Motor neuron (in vitro differentiated cells): ENCODE data around the gene UXT. TPM values are rescaled to one million over a fixed set of nuclear protein-coding genes. Genes with fewer than 3 reads are reported as not detected.

ENCODE experiments used
- ATAC-seq, 8 experiments: fragments of 200-7000 bp; cut with Tn5 transposase; replicated peaks in 6 of 8; 2 replicates each; pipeline ENCODE4 v1.8.0; 2021; ENCODE audit warnings: mild to moderate bottlenecking in 8 of 8, moderate library complexity in 8 of 8
- H3K27ac ChIP-seq, 2 donors: fragments of 250-450 bp; sonication (Bioruptor Pico); 2 replicates each; pipeline ENCODE4 v1.9.0; 2021; ENCODE audit warnings: antibody characterized with exemption in 2 of 2, mild to moderate bottlenecking in 2 of 2, moderate library complexity in 1 of 2
- H3K4me1 ChIP-seq, 2 donors: fragments of 250-450 bp; sonication (Bioruptor Pico); replicated peaks in 1 of 2; 2 replicates each; pipeline ENCODE4 v1.6.1; 2021; ENCODE audit warnings: antibody characterized with exemption in 2 of 2, mild to moderate bottlenecking in 2 of 2, moderate library complexity in 1 of 2
- H3K4me3 ChIP-seq, 5 donors: fragments of 250-450 bp; sonication (Bioruptor Pico); 2 replicates each; pipeline ENCODE4 v1.9.0; 2021; ENCODE audit warnings: antibody characterized with exemption in 5 of 5, mild to moderate bottlenecking in 5 of 5, moderate library complexity in 4 of 5
- WGBS, 10 experiments: fragments of 450-650 bp; shearing (Covaris generic); methylation state at CpG; one replicate each; pipeline ENCODE4 v1.0.0; 2022; 5-methylcytosine and 5-hydroxymethylcytosine counted together
- in situ Hi-C, 9 experiments: fragments of 400-800 bp; cut with MboI; loops; one replicate each; pipeline ENCODE4 v1.15.0; 2021; ENCODE audit warnings: low sequenced_read_pairs in 9 of 9, low pct_unique_long_range_greater_than_20kb in 2 of 9; ENCODE audit not compliant: unreplicated experiment in 9 of 9
- total RNA-seq, 8 experiments: library from RNA; unstranded; fragments of 300-600 nt; gene quantifications; 2 replicates each; pipeline versions ENCODE4 v1.2.3 to v1.2.4, GENCODE V29; 2022

The UXT gene
- total RNA-seq, 8 experiments from 2014 or later, result 82.2 to 184 (median 153) TPM

- Histone ChIP-seq H3K4me3 (no peak overlapping the region), H3K4me1 (peaks cover 6 to 8% of the 10 kb centered on the region in 2 donors), H3K27ac (no peak overlapping the region)
- WGBS, 10 experiments, result 17 to 67% methylated on average over 2 to 7 of the region's 12 CpGs; no CpG with 5 or more reads in 8 of the 10 experiments
- peak; percentile 53 to 84 (median 72) for ATAC-seq
- in situ Hi-C loops, result no loop called here
Observed at GRCh38 chrX:47644557-47645091, 14.4 kb downstream of the UXT start.

GRCh38 chrX:47643926-47644325, 15.1 kb downstream of the UXT start:
- peaks cover 2 to 6% of the 10 kb centered on the region in 2 donors for H3K4me1 ChIP-seq
- in situ Hi-C loops, result no loop called here
- WGBS, 10 experiments, result 57 to 67% methylated on average over 1 of the region's 2 CpGs; no CpG with 5 or more reads in 8 of the 10 experiments
- no peak overlapping the region for H3K4me3 ChIP-seq
- ATAC-seq, result peak in 7 of 8 experiments; percentile 12 to 50 (median 32)
- no peak overlapping the region for H3K27ac ChIP-seq

- no peak for ATAC-seq
- WGBS, 10 experiments, result 48 to 92% methylated on average over 2 to 4 of the region's 14 CpGs; no CpG with 5 or more reads in 8 of the 10 experiments
- Histone ChIP-seq H3K27ac (no peak overlapping the region), H3K4me3 (no peak overlapping the region), H3K4me1 (peaks cover 0 to 5% of the 10 kb centered on the region in 2 donors)
- in situ Hi-C loops, result no loop called here
Observed at GRCh38 chrX:47638816-47639215, 20.2 kb downstream of the UXT start.

GRCh38 chrX:47637546-47638195, 21.3 kb downstream of the UXT start:
- WGBS, 10 experiments, result 20% methylated on average over 3 of the region's 31 CpGs; no CpG with 5 or more reads in 9 of the 10 experiments
- no peak overlapping the region for H3K4me3 ChIP-seq
- H3K27ac ChIP-seq, result no peak overlapping the region
- in situ Hi-C loops, result no loop called here
- ATAC-seq, result no peak
- H3K4me1 ChIP-seq, result peaks cover 0 to 3% of the 10 kb centered on the region in 2 donors

- H3K27ac ChIP-seq, result no peak overlapping the region
- in situ Hi-C loops, result no loop called here
- ATAC-seq, result no peak
- WGBS, 10 experiments, result 55 to 100% (median 95%) methylated on average over 2 to 7 of the region's 16 CpGs; no CpG with 5 or more reads in 2 of the 10 experiments
- H3K4me1 ChIP-seq, result peaks cover 0 to 3% of the 10 kb centered on the region in 2 donors
- H3K4me3 ChIP-seq, result no peak overlapping the region
Observed at GRCh38 chrX:47634871-47635575, 24.0 kb downstream of the UXT start.

GRCh38 chrX:47633689-47634590, 25.0 kb downstream of the UXT start:
- WGBS, 10 experiments, result 57 to 84% (median 65%) methylated on average over 4 to 11 of the region's 14 CpGs; no CpG with 5 or more reads in 5 of the 10 experiments
- in situ Hi-C loops, result no loop called here
- peak in 5 of 8 experiments; percentile 86 to 94 (median 90) for ATAC-seq
- Histone ChIP-seq H3K4me3 (no peak overlapping the region), H3K27ac (no peak overlapping the region), H3K4me1 (peaks cover 0 to 3% of the 10 kb centered on the region in 2 donors)

GRCh38 chrX:47632666-47633065, 26.3 kb downstream of the UXT start:
- 12 to 83% (median 64%) methylated on average over 1 to 4 of the region's 4 CpGs; no CpG with 5 or more reads in 7 of the 10 experiments for WGBS, 10 experiments
- no peak for ATAC-seq
- in situ Hi-C loops, result no loop called here
- Histone ChIP-seq H3K27ac (no peak overlapping the region), H3K4me1 (peaks cover 0 to 3% of the 10 kb centered on the region in 2 donors), H3K4me3 (no peak overlapping the region)

GRCh38 chrX:47631676-47632075, 27.3 kb downstream of the UXT start:
- in situ Hi-C loops, result no loop called here
- H3K27ac ChIP-seq, result no peak overlapping the region
- no peak overlapping the region for H3K4me3 ChIP-seq
- ATAC-seq, result no peak
- peaks cover 0 to 3% of the 10 kb centered on the region in 2 donors for H3K4me1 ChIP-seq
- WGBS, 10 experiments, result 53 to 100% (median 100%) methylated on average over 1 to 4 of the region's 5 CpGs; no CpG with 5 or more reads in 7 of the 10 experiments

GRCh38 chrX:47629419-47630200, 29.4 kb downstream of the UXT start, which contains the start of gene CFP:
Gene CFP, minus strand, starts transcription at chrX:47629930. Its CDS starts 86 bp downstream, at chrX:47629844.
- ATAC-seq, result no peak
- WGBS, 10 experiments, result 75 to 80% methylated on average over 1 to 2 of the region's 14 CpGs; no CpG with 5 or more reads in 8 of the 10 experiments
- in situ Hi-C loops, result no loop called here

GRCh38 chrX:47628982-47629381, 30.0 kb downstream of the UXT start:
- Histone ChIP-seq H3K27ac (no peak overlapping the region), H3K4me3 (no peak overlapping the region), H3K4me1 (no peaks in the 10 kb centered on the region)
- WGBS, 10 experiments, result no CpG with 5 or more reads among the region's 1 CpG
- peak in 1 of 8 experiments; percentile 13 for ATAC-seq
- in situ Hi-C loops, result no loop called here

More at GRCh38 chrX:47629419-47630200, 29.4 kb downstream of the UXT start, which contains the start of gene CFP:
- no peak within 1 kb of the TSS for H3K27ac ChIP-seq
- H3K4me1 ChIP-seq, result peaks cover 0 to 2% of the 10 kb centered on the region in 2 donors
- H3K4me3 ChIP-seq, result no peak within 1 kb of the TSS

- WGBS, 10 experiments, result 30 to 93% methylated on average over 2 of the region's 2 CpGs; no CpG with 5 or more reads in 8 of the 10 experiments
- in situ Hi-C loops, result no loop called here
- Histone ChIP-seq H3K4me1 (no peaks in the 10 kb centered on the region), H3K27ac (no peak overlapping the region), H3K4me3 (no peak overlapping the region)
- no peak for ATAC-seq
Observed at GRCh38 chrX:47625365-47625764, 33.6 kb downstream of the UXT start.

GRCh38 chrX:47623540-47624027, 35.4 kb downstream of the UXT start:
- Histone ChIP-seq H3K27ac (peak overlapping the region in 1 of 2 donors; percentile 18), H3K4me1 (no peaks in the 10 kb centered on the region), H3K4me3 (peak overlapping the region; percentile 34 to 45 (median 35))
- in situ Hi-C loops, result no loop called here
- ATAC-seq, result peak; percentile 85 to 93 (median 88)
- WGBS, 10 experiments, result 0% methylated on average over 1 to 12 of the region's 35 CpGs; no CpG with 5 or more reads in 7 of the 10 experiments
